Adrenal gland (tissue), 12 donors: ENCODE data around the gene TM4SF18. TPM values are rescaled to one million over a fixed set of nuclear protein-coding genes. Genes with fewer than 3 reads are reported as not detected.

Experiments used
- DNase-seq, 7 donors: peaks; one replicate each; pipeline ENCODE4 v3.0.0-alpha.2; 2019 to 2020
- H3K27ac ChIP-seq, 5 donors: fragments of 200-600 bp; sonication (generic) in 4 of 5; 1 replicate in 3 of 5; 2 replicates in 2 of 5; pipeline versions ENCODE4 v1.5.1 to v1.8.0; 2016 to 2020; ENCODE audit warnings: mild to moderate bottlenecking in 1 of 5
- H3K27me3 ChIP-seq: fragments of 200-600 bp; 2 replicates; pipeline ENCODE4 v1.8.0; 2021
- H3K36me3 ChIP-seq, 2 donors: fragments of 200-600 bp; replicated peaks in 1 of 2; 1 replicate in 1 of 2; 2 replicates in 1 of 2; pipeline versions ENCODE4 v1.5.1 to v1.8.0; 2018 to 2022
- H3K4me1 ChIP-seq, 2 donors: fragments of 200-600 bp; replicated peaks in 1 of 2; 1 replicate in 1 of 2; 2 replicates in 1 of 2; pipeline versions ENCODE4 v1.5.1 to v1.8.0; 2018 to 2021
- H3K4me3 ChIP-seq, 4 donors: fragments of 200-600 bp; sonication (generic) in 3 of 4; one replicate each; pipeline ENCODE4 v1.5.1; 2016 to 2018
- H3K9me3 ChIP-seq, 3 donors: fragments of 200-600 bp; sonication (generic) in 1 of 3; replicated peaks in 1 of 3; 1 replicate in 2 of 3; 2 replicates in 1 of 3; pipeline versions ENCODE4 v1.5.1 to v1.8.0; 2016 to 2021
- CTCF ChIP-seq, 6 experiments: fragments of 450-650 bp in 4 of 6; fragments of 200-600 bp in 2 of 6; sonication (generic) in 1 of 6; IDR thresholded peaks; 1 replicate in 5 of 6; 2 replicates in 1 of 6; pipeline versions ENCODE4 v1.5.1 to v1.8.0; 2016 to 2021; ENCODE audit warnings: antibody characterized with exemption in 6 of 6, mild to moderate bottlenecking in 2 of 6, moderate library complexity in 1 of 6
- POLR2A ChIP-seq, 2 donors: fragments of 450-650 bp; IDR thresholded peaks; one replicate each; pipeline ENCODE4 v1.6.1; 2017; ENCODE audit warnings: antibody characterized with exemption in 2 of 2, mild to moderate bottlenecking in 2 of 2, moderate library complexity in 1 of 2
- WGBS, 4 donors: extraction: QIAGEN DNeasy Blood & Tissue Kit in 2 of 4; methylation state at CpG; one replicate each; pipeline versions ENCODE4 v1.1.5 to v1.1.7; 2013 to 2017; 5-methylcytosine and 5-hydroxymethylcytosine counted together
- intact Hi-C, 2 donors: fragments of 100-400 bp; cut with DNase I; formaldehyde crosslinking; loops; one replicate each; pipeline versions ENCODE4 v1.14.1 to v1.15.0; 2022 to 2023
- polyA plus RNA-seq, 3 donors: library from polyadenylated mRNA; stranded (reverse); fragments of 200-250 nt in 2 of 3; fragments of 350-450 nt in 1 of 3; fragmentation: Illumina TruSeq in 1 of 3; extraction: RNeasy Lipid Tissue Mini Kit (QIAGEN cat#74804) in 1 of 3; gene quantifications; one replicate each; pipeline ENCODE4 v1.2.3, GENCODE V29; 2013 to 2014
- total RNA-seq, 9 donors: library from RNA; depleted of rRNA in 4 of 9; stranded (reverse); fragments of >200 nt in 4 of 9; fragments of 120-200 nt in 1 of 9; fragmentation: NEBNext Ultra II Directional in 1 of 9; extraction: Animal tissue kit (Norgen Biotek cat#: 25700) in 1 of 9; gene quantifications; one replicate each; pipeline versions ENCODE4 v1.1.0 to v1.2.4, GENCODE V29; 2013 to 2023
- donor health status: healthy with polysubstance abuse.
- donor health status: Bipolar disorder and iron deficiency.
- donor health status: DM: yes; HTN: yes; CAD: no.
- donor health status: DM: no; HTN: no; CAD: no.
- donor health status: DM: no; HTN: no; CAD: no.
- donor health status: DM: yes; HTN: yes; CAD: no.

The TM4SF18 gene
- total and polyA plus RNA-seq, 12 donors: 2.4 to 24.9 (median 13.7) TPM

- peaks cover 0 to 12% of the 10 kb centered on the region in 2 donors for H3K4me1 ChIP-seq
Measured at GRCh38 chr3:149369991-149370866, 36.8 kb upstream of the TM4SF18 start.

GRCh38 chr3:149368674-149369497, 35.5 kb upstream of the TM4SF18 start:
- no peaks in the 10 kb centered on the region for H3K36me3 ChIP-seq
- no peak overlapping the region for H3K4me3 ChIP-seq
- no peak overlapping the region for H3K27ac ChIP-seq
- no peaks in the 10 kb centered on the region for H3K27me3 ChIP-seq
- peaks cover 0 to 10% of the 10 kb centered on the region in 2 donors for H3K4me1 ChIP-seq
- WGBS, 4 donors: 79 to 84% (median 82%) methylated on average over 6 of the region's 6 CpGs
- H3K9me3 ChIP-seq: no peaks in the 10 kb centered on the region
- TF ChIP-seq CTCF (IDR thresholded peaks at IDR 0.05) (no peak), POLR2A (IDR thresholded peaks at IDR 0.05) (no peak)
- intact Hi-C loops: no loop called here
- DNase-seq: no peak

More at GRCh38 chr3:149369991-149370866, 36.8 kb upstream of the TM4SF18 start:
- Histone ChIP-seq H3K4me3 (no peak overlapping the region), H3K27me3 (no peaks in the 10 kb centered on the region), H3K36me3 (no peaks in the 10 kb centered on the region), H3K9me3 (no peaks in the 10 kb centered on the region), H3K27ac (peak overlapping the region in 2 of 5 donors; percentile 10 to 15)
- no peak for TF ChIP-seq POLR2A (IDR thresholded peaks at IDR 0.05)
- TF ChIP-seq CTCF (IDR thresholded peaks at IDR 0.05): no peak
- intact Hi-C loops: no loop called here
- 37 to 52% (median 45%) methylated on average over 3 of the region's 3 CpGs for WGBS, 4 donors
- no peak for DNase-seq

DNA sequence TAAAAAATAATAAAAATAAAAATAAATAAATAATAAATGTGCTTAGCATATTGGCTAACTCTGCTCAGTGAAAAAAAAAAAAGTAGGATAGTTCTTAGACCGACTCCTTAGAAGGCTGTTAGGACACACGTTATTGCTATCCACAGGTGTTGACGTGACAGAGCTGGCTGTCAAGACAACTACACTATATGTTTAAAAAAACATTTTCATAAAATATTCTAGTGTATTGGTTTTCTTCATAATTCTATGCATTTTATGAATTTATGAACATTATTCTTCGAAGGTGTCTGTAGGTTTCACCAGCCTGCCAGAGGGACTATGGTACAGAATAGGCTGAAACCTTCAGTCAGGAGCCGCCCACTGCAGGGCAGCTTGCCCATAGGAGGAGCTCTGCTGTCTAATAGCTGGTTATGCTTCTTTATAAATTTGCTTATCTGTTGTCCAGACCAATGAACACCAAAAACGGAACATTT, 34.8 kb upstream of the TM4SF18 start:
- H3K27me3 ChIP-seq: no peaks in the 10 kb centered on the region
- no peaks in the 10 kb centered on the region for H3K9me3 ChIP-seq
- TF ChIP-seq POLR2A (IDR thresholded peaks at IDR 0.05): no peak
- no peak for TF ChIP-seq CTCF (IDR thresholded peaks at IDR 0.05)
- WGBS, 4 donors: 86 to 90% (median 87%) methylated on average over 6 of the region's 6 CpGs
- no peak for DNase-seq
- H3K36me3 ChIP-seq: no peaks in the 10 kb centered on the region
- no peak overlapping the region for H3K4me3 ChIP-seq
- peaks cover 0 to 10% of the 10 kb centered on the region in 2 donors for H3K4me1 ChIP-seq
- intact Hi-C loops: no loop called here
- H3K27ac ChIP-seq: no peak overlapping the region
